GM04504 (cell line): Measurements from ENCODE around the gene TMEM33.

Source experiments
- DNase-seq: peaks from one replicate; pipeline ENCODE4 v3.0.0-alpha.2; 2012; ENCODE audit warnings: low read depth

Gene TMEM33

GRCh38 chr4:41939016-41939626 lies 3.9 kb downstream of the TMEM33 start:
- no peak for DNase-seq

- DNase-seq = no peak
These were observed 5.6 kb downstream of the TMEM33 start for GRCh38 chr4:41940834-41941233.

GRCh38 chr4:41943506-41943905 lies 8.3 kb downstream of the TMEM33 start:
- no peak for DNase-seq

- no peak for DNase-seq
These were observed 8.9 kb downstream of the TMEM33 start for GRCh38 chr4:41944089-41944488.

- no peak for DNase-seq
These were observed 14.3 kb downstream of the TMEM33 start for GRCh38 chr4:41949531-41949930.

GRCh38 chr4:41957634-41958033 lies 22.4 kb downstream of the TMEM33 start:
- no peak for DNase-seq

GRCh38 chr4:41963105-41963504 lies 27.9 kb downstream of the TMEM33 start:
- no peak for DNase-seq

- no peak for DNase-seq
These were observed 29.2 kb downstream of the TMEM33 start for GRCh38 chr4:41964401-41964800.

GRCh38 chr4:41967392-41967791 lies 32.2 kb downstream of the TMEM33 start:
- no peak for DNase-seq

- no peak for DNase-seq
These were observed 34.4 kb downstream of the TMEM33 start for GRCh38 chr4:41969671-41970070.

GRCh38 chr4:41975341-41975740 lies 40.1 kb downstream of the TMEM33 start:
- no peak for DNase-seq

- no peak for DNase-seq
These were observed 41.7 kb downstream of the TMEM33 start for GRCh38 chr4:41976775-41977516.

- DNase-seq = no peak
These were observed 42.5 kb downstream of the TMEM33 start for GRCh38 chr4:41977709-41978108.

- no peak for DNase-seq
These were observed 46.2 kb downstream of the TMEM33 start, which contains the start of gene DCAF4L1 for GRCh38 chr4:41981456-41981855. DCAF4L1 (plus strand) TSS chr4:41981756; CDS start chr4:41981793, 37 bp downstream.

- DNase-seq = no peak
These were observed 47.5 kb downstream of the TMEM33 start for GRCh38 chr4:41982716-41983115.

GRCh38 chr4:41985151-41985550 lies 49.9 kb downstream of the TMEM33 start:
- no peak for DNase-seq

GRCh38 chr4:41989994-41990364 lies 54.8 kb downstream of the TMEM33 start:
- DNase-seq = no peak

GRCh38 chr4:41990365-41991111 lies 55.3 kb downstream of the TMEM33 start, which contains the start of gene SLC30A9:
SLC30A9 (plus strand) TSS chr4:41990530; CDS start chr4:41990652, 122 bp downstream.
- peak; percentile 87 for DNase-seq

- no peak for DNase-seq
These were observed 56.9 kb downstream of the TMEM33 start for GRCh38 chr4:41991916-41992767.

GRCh38 chr4:41992967-41993857 lies 58.0 kb downstream of the TMEM33 start:
- DNase-seq = no peak

GRCh38 chr4:41994461-41994985 lies 59.3 kb downstream of the TMEM33 start:
- DNase-seq = no peak
